Heart right ventricle (tissue), 16 donors: ENCODE measurements around the gene LCE1D. TPM values are rescaled to one million over a fixed set of nuclear protein-coding genes. Genes with fewer than 3 reads are reported as not detected.

ENCODE experiments used
- ATAC-seq, 8 donors: fragments of 200-7000 bp; cut with Tn5 transposase; one replicate each; pipeline ENCODE4 v1.9.1; 2020; ENCODE audit warnings: mild to moderate bottlenecking in 8 of 8, moderate library complexity in 8 of 8, moderate number of reproducible peaks in 1 of 8
- DNase-seq, 2 donors: peaks; one replicate each; pipeline ENCODE4 v3.0.0-alpha.2; 2020
- H3K27ac ChIP-seq, 10 donors: fragments of 200-600 bp; sonication (generic) in 2 of 10; one replicate each; pipeline versions ENCODE4 v1.5.0 to v1.8.0; 2020 to 2022; ENCODE audit warnings: mild to moderate bottlenecking in 3 of 10
- H3K27me3 ChIP-seq, 7 donors: fragments of 200-600 bp; one replicate each; pipeline ENCODE4 v1.8.0; 2021 to 2022; ENCODE audit warnings: mild to moderate bottlenecking in 2 of 7
- H3K36me3 ChIP-seq, 9 donors: fragments of 200-600 bp; sonication (generic) in 1 of 9; one replicate each; pipeline versions ENCODE4 v1.5.0 to v1.8.0; 2020 to 2022; ENCODE audit warnings: mild to moderate bottlenecking in 2 of 9
- H3K4me1 ChIP-seq, 9 donors: fragments of 200-600 bp; sonication (generic) in 1 of 9; one replicate each; pipeline versions ENCODE4 v1.5.0 to v1.8.0; 2020 to 2022; ENCODE audit warnings: mild to moderate bottlenecking in 4 of 9
- H3K4me3 ChIP-seq, 10 donors: fragments of 200-600 bp; sonication (generic) in 2 of 10; one replicate each; pipeline versions ENCODE4 v1.5.0 to v1.8.0; 2020 to 2022; ENCODE audit warnings: mild to moderate bottlenecking in 7 of 10, moderate library complexity in 2 of 10
- H3K9me3 ChIP-seq, 11 donors: fragments of 200-600 bp in 10 of 11; sonication (generic) in 2 of 11; one replicate each; pipeline versions ENCODE4 v1.5.0 to v1.8.0; 2013 to 2022; ENCODE audit warnings: mild to moderate bottlenecking in 2 of 11, control low read depth in 1 of 11, moderate library complexity in 1 of 11
- CTCF ChIP-seq, 9 donors: fragments of 200-600 bp; sonication (generic) in 2 of 9; IDR thresholded peaks; one replicate each; pipeline versions ENCODE4 v1.5.0 to v1.8.0; 2021 to 2022; ENCODE audit warnings: antibody characterized with exemption in 9 of 9, mild to moderate bottlenecking in 5 of 9, moderate library complexity in 1 of 9
- WGBS, 2 donors: extraction: QIAGEN DNeasy Blood & Tissue Kit; methylation state at CpG; one replicate each; pipeline ENCODE4 v1.1.7; 2013; ENCODE audit warnings: inconsistent platforms in 1 of 2; 5-methylcytosine and 5-hydroxymethylcytosine counted together
- intact Hi-C, 10 donors: fragments of 100-400 bp; cut with DNase I; formaldehyde crosslinking; loops; one replicate each; pipeline versions ENCODE4 v1.11.1 to v1.14.2; 2022
- polyA plus RNA-seq, 2 donors: library from polyadenylated mRNA; stranded (reverse); fragments of 200-250 nt; gene quantifications; one replicate each; pipeline ENCODE4 v1.2.3, GENCODE V29; 2013
- total RNA-seq, 10 donors: library from RNA; stranded (reverse); fragmentation: NEBNext Ultra II Directional in 3 of 10; extraction: Animal tissue kit (Norgen Biotek cat#: 25700) in 3 of 10; gene quantifications; one replicate each; pipeline versions ENCODE4 v1.2.1 to v1.2.4, GENCODE V29; 2021 to 2023
- donor health status: Arrhythmogenic right ventricular cardiomyopathy.
- donor health status: ischemic (EF 13 %, LVEDD 7.1; RV severe dilation, severe dysfunction).
- donor health status: healthy with polysubstance abuse.
- donor health status: DM: no; HTN: yes; CAD: no.
- donor health status: DM: no; HTN: no; CAD: no.
- donor health status: ischemic (EF 25% LVEDD 6.9; RV normal size, moderate dysfunction).
- donor health status: ischemic (EF 25% LVEDD 5.7; RV mildly dilated, moderate dysfunction).
- donor health status: healthy.
- donor health status: DM: yes; HTN: yes; CAD: no.
- donor health status: Ischemic cardiomyopathy.
- donor health status: ischemic (EF 35%, LVEDD 5.7; RV mildly dilated, moderate dysfunction).
- donor health status: nonischemic (EF 11% LVEDD 7.7; RV severe dilation, severe dysfunction).
- donor health status: DM: yes; HTN: yes; CAD: no.
- donor health status: PGD.
- donor health status: ischemic (EF 29% LVEDD 5.4; RV normal size, mild dysfunction).
- donor health status: nonischemic (EF 23%, LVEDD 6.1; RV moderate dilation, normal function).

Gene LCE1D
- total and polyA plus RNA-seq, 12 donors, result not detected

- Histone ChIP-seq H3K27ac (no peak overlapping the region), H3K4me3 (no peak overlapping the region), H3K36me3 (no peaks in the 10 kb centered on the region), H3K27me3 (peaks cover 0 to 8% (median 0%) of the 10 kb centered on the region in 7 donors), H3K4me1 (no peaks in the 10 kb centered on the region), H3K9me3 (peaks cover 0 to 10% (median 0%) of the 10 kb centered on the region in 11 donors)
- no peak for TF ChIP-seq CTCF (IDR thresholded peaks at IDR 0.05)
- WGBS, 2 donors, result 63 to 67% methylated on average over 2 of the region's 2 CpGs
- ATAC-seq (no peak), DNase-seq (no peak)
- intact Hi-C loops, result no loop called here
These were observed 14.5 kb downstream of the LCE1D start for GRCh38 chr1:152811050-152811449.

GRCh38 chr1:152811671-152812070, 15.2 kb downstream of the LCE1D start, which contains the start of gene LCE1B:
TSS of gene LCE1B (plus strand) at chr1:152811971. CDS start at chr1:152812447, 476 bp downstream.
- no peak for ATAC-seq
- Histone ChIP-seq H3K4me1 (no peaks in the 10 kb centered on the region), H3K27me3 (peaks cover 0 to 8% (median 0%) of the 10 kb centered on the region in 7 donors), H3K27ac (no peak within 1 kb of the TSS), H3K4me3 (no peak within 1 kb of the TSS), H3K9me3 (peaks cover 0 to 10% (median 0%) of the 10 kb centered on the region in 11 donors), H3K36me3 (no peaks in the 10 kb centered on the region)
- WGBS, 2 donors, result 59 to 94% methylated on average over 2 of the region's 2 CpGs
- TF ChIP-seq CTCF (IDR thresholded peaks at IDR 0.05), result no peak
- intact Hi-C loops, result no loop called here
- no peak for DNase-seq

GRCh38 chr1:152817309-152817708, 20.8 kb downstream of the LCE1D start:
- intact Hi-C loops, result no loop called here
- H3K36me3 ChIP-seq, result no peaks in the 10 kb centered on the region
- H3K4me3 ChIP-seq, result no peak overlapping the region
- TF ChIP-seq CTCF (IDR thresholded peaks at IDR 0.05), result no peak
- H3K9me3 ChIP-seq, result peaks cover 0 to 6% (median 0%) of the 10 kb centered on the region in 11 donors
- 78 to 80% methylated on average over 6 of the region's 6 CpGs for WGBS, 2 donors
- H3K27me3 ChIP-seq, result peaks cover 0 to 5% (median 0%) of the 10 kb centered on the region in 7 donors
- no peak for ATAC-seq
- no peak for DNase-seq
- H3K4me1 ChIP-seq, result no peaks in the 10 kb centered on the region
- H3K27ac ChIP-seq, result no peak overlapping the region

GRCh38 chr1:152823294-152823693, 26.8 kb downstream of the LCE1D start:
- DNase-seq, result no peak
- H3K9me3 ChIP-seq, result peaks cover 0 to 2% (median 0%) of the 10 kb centered on the region in 11 donors
- no peak overlapping the region for H3K4me3 ChIP-seq
- no peak for ATAC-seq
- H3K36me3 ChIP-seq, result no peaks in the 10 kb centered on the region
- no peaks in the 10 kb centered on the region for H3K4me1 ChIP-seq
- intact Hi-C loops, result no loop called here
- 26 to 33% methylated on average over 5 of the region's 5 CpGs for WGBS, 2 donors
- no peak for TF ChIP-seq CTCF (IDR thresholded peaks at IDR 0.05)
- no peak overlapping the region for H3K27ac ChIP-seq
- H3K27me3 ChIP-seq, result peaks cover 0 to 7% (median 0%) of the 10 kb centered on the region in 7 donors
